HEK293 (cell line): ENCODE data around the gene PEX11G.
A peak's percentile ranks its signal among the peaks of the same experiment; 100 is the strongest.

Source experiments
- CTCF ChIA-PET: fragments of 350-600 bp; formaldehyde crosslinking; extraction: SDS; loops from one replicate; lab custom pipeline; 2021; ENCODE audit warnings: antibody characterized with exemption; lab: Yijun Ruan, JAX
- POLR2A ChIA-PET: fragments of 300-600 bp; formaldehyde crosslinking; extraction: SDS; loops from one replicate; lab custom pipeline; 2020; ENCODE audit warnings: antibody characterized with exemption, inconsistent platforms; lab: Yijun Ruan, JAX
- H3K27ac ChIP-seq: fragments of 200-500 bp; sonication (Bioruptor generic); 2 replicates; pipeline ENCODE4 v1.5.1; 2014; ENCODE audit warnings: low read depth, low read length, control low read depth, inconsistent platforms; ENCODE audit errors: extremely low read depth
- H3K36me3 ChIP-seq, 2 experiments: fragments of 200-500 bp in 1 of 2; sonication (Bioruptor generic) in 1 of 2; 1 replicate in 1 of 2; 2 replicates in 1 of 2; pipeline ENCODE4 v1.5.1; 2014 to 2017; ENCODE audit warnings: inconsistent platforms in 2 of 2, low read length in 2 of 2; ENCODE audit not compliant: control insufficient read depth in 2 of 2, insufficient read depth in 1 of 2
- H3K4me1 ChIP-seq: fragments of 200-500 bp; sonication (Bioruptor generic); 2 replicates; pipeline ENCODE4 v1.5.1; 2014; ENCODE audit warnings: mild to moderate bottlenecking, low read length, inconsistent platforms; ENCODE audit not compliant: control insufficient read depth, insufficient read depth
- H3K4me3 ChIP-seq: 2 replicates; pipeline ENCODE4 v1.5.1; 2011; ENCODE audit warnings: low read depth, mild to moderate bottlenecking, control low read depth, low read length, moderate library complexity
- H3K9me3 ChIP-seq: fragments of 200-500 bp; sonication (Bioruptor generic); 2 replicates; pipeline ENCODE4 v1.5.1; 2014; ENCODE audit warnings: low read depth, low read length, inconsistent platforms; ENCODE audit not compliant: control insufficient read depth, insufficient read depth
- KLF10 ChIP-seq: fragments of 450-650 bp; IDR thresholded peaks from 2 replicates; pipeline ENCODE4 v1.5.1; 2018; ENCODE audit warnings: missing biosample characterization, mild to moderate bottlenecking, missing genetic modification characterization
- SP2 ChIP-seq: fragments of 450-650 bp; formaldehyde crosslinking; IDR thresholded peaks from 2 replicates; pipeline ENCODE4 v1.5.1; 2016; ENCODE audit warnings: missing biosample characterization, missing genetic modification characterization
- YY1 ChIP-seq: fragments of 450-650 bp; formaldehyde crosslinking; IDR thresholded peaks from 2 replicates; pipeline ENCODE4 v1.5.1; 2018; ENCODE audit warnings: missing biosample characterization, missing genetic modification characterization
- ZBTB1 ChIP-seq: fragments of 450-650 bp; formaldehyde crosslinking; IDR thresholded peaks from 2 replicates; pipeline ENCODE4 v1.5.1; 2016; ENCODE audit warnings: missing biosample characterization, missing genetic modification characterization
- ZBTB20 ChIP-seq: fragments of 450-650 bp; formaldehyde crosslinking; IDR thresholded peaks from 2 replicates; pipeline ENCODE4 v1.5.1; 2016; ENCODE audit warnings: missing biosample characterization, missing genetic modification characterization
- ZIC2 ChIP-seq: fragments of 450-650 bp; formaldehyde crosslinking; IDR thresholded peaks from 2 replicates; pipeline ENCODE4 v1.5.1; 2016; ENCODE audit warnings: missing biosample characterization, missing genetic modification characterization
- ZNF10 ChIP-seq: fragments of 450-650 bp; formaldehyde crosslinking; IDR thresholded peaks from 2 replicates; pipeline ENCODE4 v1.5.1; 2017; ENCODE audit warnings: missing biosample characterization, missing genetic modification characterization
- ZNF223 ChIP-seq: fragments of 450-650 bp; formaldehyde crosslinking; IDR thresholded peaks from 2 replicates; pipeline ENCODE4 v1.5.1; 2016; ENCODE audit warnings: missing biosample characterization, missing genetic modification characterization
- ZNF302 ChIP-seq: fragments of 450-650 bp; formaldehyde crosslinking; IDR thresholded peaks from 2 replicates; pipeline ENCODE4 v1.5.1; 2016; ENCODE audit warnings: missing biosample characterization, missing genetic modification characterization, low read depth
- ZNF311 ChIP-seq: fragments of 450-650 bp; formaldehyde crosslinking; IDR thresholded peaks from 2 replicates; pipeline ENCODE4 v1.5.1; 2017; ENCODE audit warnings: missing biosample characterization, missing genetic modification characterization, borderline replicate concordance
- ZNF529 ChIP-seq: fragments of 450-650 bp; formaldehyde crosslinking; IDR thresholded peaks from 2 replicates; pipeline ENCODE4 v1.5.1; 2017; ENCODE audit warnings: missing genetic modification characterization, missing biosample characterization; ENCODE audit not compliant: insufficient replicate concordance
- ZNF561 ChIP-seq: fragments of 450-650 bp; IDR thresholded peaks from 2 replicates; pipeline ENCODE4 v1.5.1; 2018; ENCODE audit warnings: missing biosample characterization, missing genetic modification characterization, borderline replicate concordance
- ZNF660 ChIP-seq: fragments of 450-650 bp; IDR thresholded peaks from 2 replicates; pipeline ENCODE4 v1.5.1; 2018; ENCODE audit warnings: missing biosample characterization, mild to moderate bottlenecking, missing genetic modification characterization
- ZNF664 ChIP-seq: fragments of 450-650 bp; formaldehyde crosslinking; IDR thresholded peaks from 2 replicates; pipeline ENCODE4 v1.5.1; 2016; ENCODE audit warnings: missing biosample characterization, missing genetic modification characterization
- ZNF670 ChIP-seq: fragments of 450-650 bp; formaldehyde crosslinking; IDR thresholded peaks from 2 replicates; pipeline ENCODE4 v1.5.1; 2016; ENCODE audit warnings: missing biosample characterization, missing genetic modification characterization, low read depth
- ZSCAN30 ChIP-seq: fragments of 450-650 bp; IDR thresholded peaks from 2 replicates; pipeline ENCODE4 v1.5.1; 2018; ENCODE audit warnings: missing biosample characterization, mild to moderate bottlenecking, missing genetic modification characterization, moderate library complexity
- TF ChIP-seq, protein P1 (sequence below): fragments of 450-650 bp; formaldehyde crosslinking; IDR thresholded peaks from 2 replicates; pipeline ENCODE4 v1.5.1; 2017; ENCODE audit warnings: missing biosample characterization, missing genetic modification characterization
- TF ChIP-seq, protein P2 (sequence below): fragments of 450-650 bp; formaldehyde crosslinking; IDR thresholded peaks from 2 replicates; pipeline ENCODE4 v1.5.1; 2016; ENCODE audit warnings: missing biosample characterization, missing genetic modification characterization
- TF ChIP-seq, protein P3 (sequence below): fragments of 450-650 bp; formaldehyde crosslinking; IDR thresholded peaks from 2 replicates; pipeline ENCODE4; 2016; ENCODE audit warnings: missing biosample characterization, missing genetic modification characterization
- TF ChIP-seq, protein P4 (sequence below): fragments of 450-650 bp; formaldehyde crosslinking; IDR thresholded peaks from 2 replicates; pipeline ENCODE4 v1.5.1; 2016; ENCODE audit warnings: missing biosample characterization, missing genetic modification characterization

PEX11G gene

DNA sequence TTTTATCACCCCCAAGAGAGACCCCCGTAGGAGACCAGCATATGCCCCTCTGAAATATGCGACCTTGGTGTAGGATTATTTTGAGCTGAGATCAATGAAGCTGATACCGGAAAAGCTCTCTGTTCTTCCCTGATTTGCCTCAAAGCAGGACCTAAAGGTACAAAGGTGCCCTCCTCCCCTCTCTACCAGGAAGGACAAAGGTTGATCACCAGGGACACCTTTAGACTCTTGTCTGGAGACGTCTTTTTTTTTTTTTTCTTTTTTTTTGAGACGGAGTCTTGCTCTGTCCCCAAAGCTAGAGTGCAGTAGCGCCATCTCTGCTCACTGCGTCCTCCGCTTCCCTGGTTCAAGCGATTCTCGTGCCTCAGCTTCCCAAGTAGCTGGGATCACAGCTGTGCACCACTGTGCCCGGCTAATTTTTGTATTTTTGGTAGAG, 792 bp upstream of the PEX11G start:
- TF ChIP-seq ZBTB20 (tag by site-specific recombination) (no peak), KLF10 (tag by site-specific recombination) (no peak), ZNF302 (no peak), ZNF223 (no peak), ZNF664 (tag by site-specific recombination) (no peak), ZNF660 (tag by site-specific recombination) (no peak), ZIC2 (no peak), SP2 (tag by site-specific recombination) (no peak), ZBTB1 (tag by site-specific recombination) (no peak), ZNF311 (tag by site-specific recombination) (no peak), ZNF529 (tag by site-specific recombination) (no peak), ZNF561 (tag by site-specific recombination) (no peak), YY1 (tag by site-specific recombination) (no peak), ZNF670 (tag by site-specific recombination) (no peak), ZSCAN30 (tag by site-specific recombination) (no peak), ZNF10 (tag by site-specific recombination) (no peak)
- TF ChIP-seq, protein P1, sequence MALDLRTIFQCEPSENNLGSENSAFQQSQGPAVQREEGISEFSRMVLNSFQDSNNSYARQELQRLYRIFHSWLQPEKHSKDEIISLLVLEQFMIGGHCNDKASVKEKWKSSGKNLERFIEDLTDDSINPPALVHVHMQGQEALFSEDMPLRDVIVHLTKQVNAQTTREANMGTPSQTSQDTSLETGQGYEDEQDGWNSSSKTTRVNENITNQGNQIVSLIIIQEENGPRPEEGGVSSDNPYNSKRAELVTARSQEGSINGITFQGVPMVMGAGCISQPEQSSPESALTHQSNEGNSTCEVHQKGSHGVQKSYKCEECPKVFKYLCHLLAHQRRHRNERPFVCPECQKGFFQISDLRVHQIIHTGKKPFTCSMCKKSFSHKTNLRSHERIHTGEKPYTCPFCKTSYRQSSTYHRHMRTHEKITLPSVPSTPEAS (tag by site-specific recombination) = no peak
- TF ChIP-seq, protein P2, sequence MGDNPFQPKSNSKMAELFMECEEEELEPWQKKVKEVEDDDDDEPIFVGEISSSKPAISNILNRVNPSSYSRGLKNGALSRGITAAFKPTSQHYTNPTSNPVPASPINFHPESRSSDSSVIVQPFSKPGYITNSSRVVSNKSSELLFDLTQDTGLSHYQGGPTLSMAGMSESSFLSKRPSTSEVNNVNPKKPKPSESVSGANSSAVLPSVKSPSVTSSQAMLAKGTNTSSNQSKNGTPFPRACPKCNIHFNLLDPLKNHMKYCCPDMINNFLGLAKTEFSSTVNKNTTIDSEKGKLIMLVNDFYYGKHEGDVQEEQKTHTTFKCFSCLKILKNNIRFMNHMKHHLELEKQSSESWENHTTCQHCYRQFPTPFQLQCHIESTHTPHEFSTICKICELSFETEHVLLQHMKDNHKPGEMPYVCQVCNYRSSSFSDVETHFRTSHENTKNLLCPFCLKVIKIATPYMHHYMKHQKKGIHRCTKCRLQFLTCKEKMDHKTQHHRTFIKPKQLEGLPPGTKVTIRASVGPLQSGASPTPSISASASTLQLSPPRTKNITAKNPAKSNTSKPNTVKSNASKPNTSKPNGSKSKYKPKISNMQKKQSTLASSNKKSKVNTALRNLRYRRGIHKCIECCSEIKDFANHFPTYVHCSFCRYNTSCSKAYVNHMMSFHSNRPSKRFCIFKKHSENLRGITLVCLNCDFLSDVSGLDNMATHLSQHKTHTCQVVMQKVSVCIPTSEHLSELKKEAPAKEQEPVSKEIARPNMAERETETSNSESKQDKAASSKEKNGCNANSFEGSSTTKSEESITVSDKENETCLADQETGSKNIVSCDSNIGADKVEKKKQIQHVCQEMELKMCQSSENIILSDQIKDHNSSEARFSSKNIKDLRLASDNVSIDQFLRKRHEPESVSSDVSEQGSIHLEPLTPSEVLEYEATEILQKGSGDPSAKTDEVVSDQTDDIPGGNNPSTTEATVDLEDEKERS (tag by site-specific recombination) = no peak
- TF ChIP-seq, protein P3, sequence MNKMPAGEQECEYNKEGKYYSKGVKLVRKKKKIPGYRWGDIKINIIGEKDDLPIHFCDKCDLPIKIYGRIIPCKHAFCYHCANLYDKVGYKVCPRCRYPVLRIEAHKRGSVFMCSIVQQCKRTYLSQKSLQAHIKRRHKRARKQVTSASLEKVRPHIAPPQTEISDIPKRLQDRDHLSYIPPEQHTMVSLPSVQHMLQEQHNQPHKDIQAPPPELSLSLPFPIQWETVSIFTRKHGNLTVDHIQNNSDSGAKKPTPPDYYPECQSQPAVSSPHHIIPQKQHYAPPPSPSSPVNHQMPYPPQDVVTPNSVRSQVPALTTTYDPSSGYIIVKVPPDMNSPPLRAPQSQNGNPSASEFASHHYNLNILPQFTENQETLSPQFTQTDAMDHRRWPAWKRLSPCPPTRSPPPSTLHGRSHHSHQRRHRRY = no peak
- TF ChIP-seq, protein P4, sequence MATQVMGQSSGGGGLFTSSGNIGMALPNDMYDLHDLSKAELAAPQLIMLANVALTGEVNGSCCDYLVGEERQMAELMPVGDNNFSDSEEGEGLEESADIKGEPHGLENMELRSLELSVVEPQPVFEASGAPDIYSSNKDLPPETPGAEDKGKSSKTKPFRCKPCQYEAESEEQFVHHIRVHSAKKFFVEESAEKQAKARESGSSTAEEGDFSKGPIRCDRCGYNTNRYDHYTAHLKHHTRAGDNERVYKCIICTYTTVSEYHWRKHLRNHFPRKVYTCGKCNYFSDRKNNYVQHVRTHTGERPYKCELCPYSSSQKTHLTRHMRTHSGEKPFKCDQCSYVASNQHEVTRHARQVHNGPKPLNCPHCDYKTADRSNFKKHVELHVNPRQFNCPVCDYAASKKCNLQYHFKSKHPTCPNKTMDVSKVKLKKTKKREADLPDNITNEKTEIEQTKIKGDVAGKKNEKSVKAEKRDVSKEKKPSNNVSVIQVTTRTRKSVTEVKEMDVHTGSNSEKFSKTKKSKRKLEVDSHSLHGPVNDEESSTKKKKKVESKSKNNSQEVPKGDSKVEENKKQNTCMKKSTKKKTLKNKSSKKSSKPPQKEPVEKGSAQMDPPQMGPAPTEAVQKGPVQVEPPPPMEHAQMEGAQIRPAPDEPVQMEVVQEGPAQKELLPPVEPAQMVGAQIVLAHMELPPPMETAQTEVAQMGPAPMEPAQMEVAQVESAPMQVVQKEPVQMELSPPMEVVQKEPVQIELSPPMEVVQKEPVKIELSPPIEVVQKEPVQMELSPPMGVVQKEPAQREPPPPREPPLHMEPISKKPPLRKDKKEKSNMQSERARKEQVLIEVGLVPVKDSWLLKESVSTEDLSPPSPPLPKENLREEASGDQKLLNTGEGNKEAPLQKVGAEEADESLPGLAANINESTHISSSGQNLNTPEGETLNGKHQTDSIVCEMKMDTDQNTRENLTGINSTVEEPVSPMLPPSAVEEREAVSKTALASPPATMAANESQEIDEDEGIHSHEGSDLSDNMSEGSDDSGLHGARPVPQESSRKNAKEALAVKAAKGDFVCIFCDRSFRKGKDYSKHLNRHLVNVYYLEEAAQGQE (tag by site-specific recombination) = no peak
- ChIA-PET CTCF (interaction anchor here (0.6 kb wide), 1 partner anchor 344 kb away, joined by 6 read pairs; no protein-coding TSS in a partner anchor), POLR2A (interaction anchor here (0.7 to 1.5 kb wide), 3 partner anchors 8 to 29 kb away, joined by 3 to 4 read pairs (median 4); a partner anchor contains a TSS)
- Histone ChIP-seq H3K9me3 (no peaks in the 10 kb centered on the region), H3K27ac (peak overlapping the region; percentile 29; the same call in 1 of the 2 replicates), H3K4me1 (peaks cover 4% of the 10 kb centered on the region), H3K36me3 (no peaks in the 10 kb centered on the region), H3K4me3 (no peak overlapping the region)
